C4-2B (cell line): ENCODE measurements around the gene ORM2.
A peak's percentile ranks its signal among the peaks of the same experiment; 100 is the strongest.

Experiments used
- H3K27ac ChIP-seq: fragments of 450-650 bp; 2 replicates; pipeline ENCODE4 v1.5.1; 2017
- ZFX ChIP-seq: fragments of 450-650 bp; IDR thresholded peaks from 2 replicates; pipeline ENCODE4 v1.6.1; 2017
- TF ChIP-seq, protein P1 (sequence below): fragments of 450-650 bp; conservative IDR thresholded peaks from 2 replicates; pipeline ENCODE4 v1.5.1; 2017; ENCODE audit warnings: mild to moderate bottlenecking

ORM2 gene

DNA sequence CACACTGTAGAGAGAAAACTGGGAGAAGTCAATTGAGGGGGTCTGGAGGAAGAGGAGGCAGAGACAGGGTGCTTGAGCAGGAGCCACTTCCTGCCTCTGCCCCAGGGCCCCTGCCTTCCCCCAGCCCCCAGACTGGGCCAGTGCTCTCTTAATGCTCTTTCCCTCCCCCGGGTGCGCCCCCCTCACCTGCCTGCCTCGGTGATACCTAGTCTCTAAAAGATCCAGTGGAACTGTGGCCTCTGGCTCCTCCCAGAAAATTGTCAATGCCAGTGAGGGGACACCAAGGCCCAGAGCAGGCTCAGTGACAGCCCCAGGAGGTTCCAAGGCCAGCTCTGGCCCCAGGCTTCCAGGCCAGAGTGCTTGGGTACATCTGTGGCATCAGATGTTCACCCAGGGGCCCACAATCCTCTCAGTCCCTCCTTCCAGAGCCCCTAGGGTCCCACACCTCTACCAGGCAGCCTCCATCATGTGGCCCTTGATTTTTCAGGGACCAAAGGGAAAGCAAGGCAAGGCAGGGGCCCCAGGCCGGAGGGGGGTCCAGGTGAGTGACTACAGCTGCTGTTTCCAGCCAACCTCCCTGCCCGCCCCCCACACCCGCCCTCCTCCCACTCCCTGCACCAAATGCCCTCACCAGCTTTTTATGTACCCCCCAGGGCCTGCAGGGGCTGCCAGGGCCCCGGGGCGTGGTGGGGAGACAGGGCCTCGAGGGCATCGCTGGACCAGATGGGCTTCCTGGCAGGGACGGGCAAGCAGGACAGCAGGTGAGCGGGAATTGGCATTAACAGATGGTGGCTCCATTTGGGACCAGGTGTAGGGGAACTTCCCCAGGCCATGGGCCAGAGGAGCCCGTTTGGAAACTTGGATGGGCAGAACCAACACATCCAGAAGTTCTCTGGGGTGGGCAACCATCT lies 39.8 kb upstream of the ORM2 start:
- TF ChIP-seq, protein P1, sequence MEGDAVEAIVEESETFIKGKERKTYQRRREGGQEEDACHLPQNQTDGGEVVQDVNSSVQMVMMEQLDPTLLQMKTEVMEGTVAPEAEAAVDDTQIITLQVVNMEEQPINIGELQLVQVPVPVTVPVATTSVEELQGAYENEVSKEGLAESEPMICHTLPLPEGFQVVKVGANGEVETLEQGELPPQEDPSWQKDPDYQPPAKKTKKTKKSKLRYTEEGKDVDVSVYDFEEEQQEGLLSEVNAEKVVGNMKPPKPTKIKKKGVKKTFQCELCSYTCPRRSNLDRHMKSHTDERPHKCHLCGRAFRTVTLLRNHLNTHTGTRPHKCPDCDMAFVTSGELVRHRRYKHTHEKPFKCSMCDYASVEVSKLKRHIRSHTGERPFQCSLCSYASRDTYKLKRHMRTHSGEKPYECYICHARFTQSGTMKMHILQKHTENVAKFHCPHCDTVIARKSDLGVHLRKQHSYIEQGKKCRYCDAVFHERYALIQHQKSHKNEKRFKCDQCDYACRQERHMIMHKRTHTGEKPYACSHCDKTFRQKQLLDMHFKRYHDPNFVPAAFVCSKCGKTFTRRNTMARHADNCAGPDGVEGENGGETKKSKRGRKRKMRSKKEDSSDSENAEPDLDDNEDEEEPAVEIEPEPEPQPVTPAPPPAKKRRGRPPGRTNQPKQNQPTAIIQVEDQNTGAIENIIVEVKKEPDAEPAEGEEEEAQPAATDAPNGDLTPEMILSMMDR: no peak
- H3K27ac ChIP-seq: no peak overlapping the region

DNA sequence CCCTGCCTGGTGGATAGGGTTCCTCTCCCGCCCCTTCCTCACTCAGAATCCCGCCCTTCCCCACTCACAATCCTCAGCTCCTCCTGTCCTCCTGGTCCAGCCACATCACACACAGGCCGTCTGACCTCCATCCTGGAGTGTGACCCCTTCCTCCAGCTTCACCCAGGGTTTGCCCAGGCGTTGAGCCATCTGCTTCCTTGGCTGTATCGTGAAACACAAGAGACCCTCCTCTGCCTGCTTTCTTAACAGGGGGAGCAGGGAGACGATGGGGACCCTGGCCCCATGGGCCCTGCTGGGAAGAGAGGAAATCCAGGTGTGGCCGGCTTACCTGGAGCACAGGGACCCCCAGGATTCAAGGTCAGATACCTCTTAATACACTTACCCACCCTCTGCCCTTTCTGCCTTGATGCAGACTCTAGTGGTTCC lies 39.1 kb upstream of the ORM2 start:
- TF ChIP-seq ZFX: no peak
- no peak overlapping the region for H3K27ac ChIP-seq

DNA sequence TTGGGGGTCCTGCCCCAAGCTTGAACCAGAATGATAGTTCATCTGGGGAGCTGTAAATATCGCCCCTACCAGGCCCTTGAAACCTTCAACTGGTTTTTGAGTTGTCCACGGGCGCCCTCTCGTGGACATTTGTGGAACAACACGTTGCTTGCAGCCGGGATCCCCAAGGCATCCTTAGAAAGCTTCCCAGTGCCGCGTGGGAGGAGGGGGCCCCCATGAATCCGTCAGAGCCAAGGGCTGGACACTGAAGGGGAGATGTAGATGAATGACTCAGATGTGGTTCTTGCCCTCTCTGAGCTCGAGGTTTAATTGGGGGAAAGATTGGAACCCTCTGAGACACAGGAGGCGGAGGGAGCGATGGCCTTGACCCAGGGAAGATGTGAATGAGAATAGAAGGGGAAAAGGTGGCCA lies 38.6 kb upstream of the ORM2 start:
- H3K27ac ChIP-seq: no peak overlapping the region

DNA sequence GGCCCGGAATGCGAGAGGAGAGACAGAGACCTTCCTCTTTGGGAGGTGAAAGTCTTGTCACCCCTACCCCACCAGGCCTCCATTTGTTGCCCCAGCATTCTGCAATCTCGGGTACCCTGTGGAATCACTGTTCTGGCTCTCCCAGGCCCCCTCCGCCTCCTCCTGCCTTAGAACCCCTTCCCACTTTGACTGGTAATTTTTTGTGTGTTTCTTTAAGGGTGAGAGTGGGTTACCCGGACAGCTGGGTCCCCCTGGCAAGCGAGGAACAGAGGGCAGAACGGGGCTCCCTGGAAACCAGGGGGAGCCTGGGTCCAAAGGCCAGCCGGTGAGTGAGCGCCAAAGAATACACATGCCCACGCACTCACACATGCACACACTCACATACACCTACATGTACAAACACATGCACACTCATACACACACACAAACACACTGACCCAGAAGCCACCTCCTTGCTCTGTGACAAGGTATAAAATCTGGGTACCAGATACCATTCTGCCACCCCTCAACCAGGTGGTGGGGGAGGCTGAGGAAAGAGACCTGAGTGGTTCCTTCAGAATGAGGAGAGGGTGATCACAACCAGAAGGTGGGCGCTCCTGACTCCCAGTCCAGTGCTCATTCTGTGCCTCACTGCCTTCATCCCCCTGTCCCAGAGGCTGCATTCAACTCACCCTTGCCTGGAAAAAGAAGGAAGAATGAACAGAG lies 37.6 kb upstream of the ORM2 start:
- H3K27ac ChIP-seq: no peak overlapping the region
- TF ChIP-seq ZFX: no peak
- TF ChIP-seq, protein P1: no peak

More for the DNA sequence above, 38.6 kb upstream of the ORM2 start:
- no peak for TF ChIP-seq ZFX
- TF ChIP-seq, protein P1: peak; percentile 92

DNA sequence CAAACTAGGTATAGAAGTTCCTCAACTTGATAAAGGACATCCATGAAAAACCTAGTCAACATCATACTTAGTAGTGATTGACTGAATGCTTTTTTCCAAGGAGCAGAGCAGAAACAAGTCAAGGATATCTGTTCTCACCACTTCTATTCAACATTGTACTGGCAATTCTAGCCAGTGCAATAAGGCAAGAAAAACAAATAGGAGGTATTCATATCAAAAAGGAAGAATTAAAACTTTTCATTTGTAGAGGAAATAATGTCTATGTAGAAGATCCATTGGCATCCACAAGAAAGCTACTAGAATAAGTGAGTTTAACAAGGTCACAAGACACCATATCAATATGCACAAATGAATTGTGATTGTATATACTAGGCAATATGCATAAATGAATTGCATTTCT lies 35.0 kb upstream of the ORM2 start:
- TF ChIP-seq, protein P1: no peak
- TF ChIP-seq ZFX: no peak
- no peak overlapping the region for H3K27ac ChIP-seq

DNA sequence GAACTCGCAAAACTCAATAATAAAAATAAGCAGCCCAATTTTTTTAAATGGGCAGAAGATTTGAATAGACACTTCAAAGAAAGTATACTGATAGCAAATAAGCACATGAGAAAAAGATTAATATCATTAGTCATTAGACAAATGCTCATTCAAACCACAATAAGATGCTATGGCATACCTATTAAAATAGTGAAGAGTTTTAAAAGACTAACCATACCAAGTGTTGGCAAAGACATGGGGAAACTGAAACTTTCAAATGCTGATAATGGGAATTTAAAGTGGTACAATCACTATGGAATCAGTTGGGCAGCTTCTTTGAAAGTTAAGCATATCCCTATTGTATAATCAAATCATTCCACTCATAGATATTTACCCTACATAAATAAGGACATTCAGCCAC lies 33.3 kb upstream of the ORM2 start:
- no peak overlapping the region for H3K27ac ChIP-seq
- TF ChIP-seq ZFX: no peak

DNA sequence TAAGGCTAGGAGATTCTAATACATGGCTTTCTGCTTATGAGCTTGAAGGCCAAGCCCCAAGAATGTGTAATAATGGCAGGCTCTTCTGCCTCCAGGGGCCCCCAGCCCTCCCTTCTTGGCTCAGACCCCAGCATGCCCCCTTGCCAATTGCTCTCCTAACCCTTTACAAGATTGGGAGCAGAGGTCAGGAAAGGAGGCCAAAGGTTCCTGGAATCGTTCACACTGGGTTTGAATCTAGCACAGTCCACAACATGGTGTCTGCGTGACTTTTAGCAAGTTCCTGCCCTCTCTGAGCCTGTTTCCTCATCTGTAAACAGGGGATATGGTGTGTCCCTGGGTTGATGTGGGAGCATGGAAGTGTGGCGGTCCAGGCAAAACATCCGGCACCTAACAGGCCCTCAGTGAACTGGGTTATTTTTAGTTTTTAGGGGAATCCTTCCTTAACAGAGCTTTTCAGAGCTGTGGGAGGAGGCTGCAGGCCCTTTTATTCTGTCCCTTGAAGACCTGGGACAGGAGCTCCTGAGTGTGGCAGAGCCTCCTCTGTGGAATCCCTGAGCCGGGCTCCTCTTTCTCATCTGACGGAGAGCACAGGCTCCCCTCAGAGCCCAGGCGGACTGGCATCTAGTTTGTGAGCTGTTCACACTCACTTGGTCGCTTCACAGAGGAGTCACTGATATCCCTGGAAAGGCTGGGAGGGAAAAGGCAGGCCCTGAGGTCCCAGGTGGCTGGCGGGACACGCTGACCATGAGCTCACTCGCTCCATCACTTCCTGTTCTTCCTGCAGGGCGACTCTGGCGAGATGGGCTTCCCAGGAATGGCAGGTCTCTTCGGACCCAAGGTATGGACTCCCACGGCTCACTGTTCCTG lies 30.1 kb upstream of the ORM2 start:
- H3K27ac ChIP-seq: no peak overlapping the region
- TF ChIP-seq ZFX: no peak
- TF ChIP-seq, protein P1: no peak
